DND-41 (cell line): Measurements from ENCODE around the gene AP1M1.

Experiments used
- EZH2 ChIP-seq: IDR thresholded peaks from 3 replicates; pipeline ENCODE4 v1.6.1; 2012; ENCODE audit warnings: borderline replicate concordance, low read depth, mild to moderate bottlenecking, moderate library complexity, low read length, inconsistent platforms; ENCODE audit not compliant: severe bottlenecking
- TF ChIP-seq, protein P1 (sequence below): IDR thresholded peaks from 2 replicates; pipeline ENCODE4 v1.5.1; 2012; ENCODE audit warnings: borderline replicate concordance, low read length, moderate library complexity, mild to moderate bottlenecking; ENCODE audit not compliant: poor library complexity, severe bottlenecking; ENCODE audit errors: extremely low read depth

DNA sequence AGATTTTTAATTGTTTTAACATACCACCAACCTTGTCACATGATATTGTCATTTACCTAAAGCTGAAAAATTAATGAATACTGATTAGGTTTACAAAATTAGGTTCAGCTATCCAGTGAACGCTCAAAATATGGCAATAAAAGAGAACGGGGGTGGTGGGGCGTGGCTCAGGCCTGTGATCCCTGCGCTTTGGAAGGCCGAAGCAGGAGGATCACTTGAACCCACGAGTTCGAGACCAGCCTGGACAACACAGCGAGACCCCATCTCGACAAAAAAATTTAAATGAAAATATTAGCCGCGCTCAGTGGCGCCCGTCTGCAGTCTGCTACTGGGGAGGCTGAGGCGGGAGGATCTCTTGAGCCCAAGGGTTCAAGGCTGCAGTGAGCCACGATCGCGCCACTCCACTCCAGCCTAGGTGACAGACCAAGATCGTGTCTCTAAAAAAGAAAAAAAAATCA lies 13.0 kb upstream of the AP1M1 start:
- TF ChIP-seq, protein P1, sequence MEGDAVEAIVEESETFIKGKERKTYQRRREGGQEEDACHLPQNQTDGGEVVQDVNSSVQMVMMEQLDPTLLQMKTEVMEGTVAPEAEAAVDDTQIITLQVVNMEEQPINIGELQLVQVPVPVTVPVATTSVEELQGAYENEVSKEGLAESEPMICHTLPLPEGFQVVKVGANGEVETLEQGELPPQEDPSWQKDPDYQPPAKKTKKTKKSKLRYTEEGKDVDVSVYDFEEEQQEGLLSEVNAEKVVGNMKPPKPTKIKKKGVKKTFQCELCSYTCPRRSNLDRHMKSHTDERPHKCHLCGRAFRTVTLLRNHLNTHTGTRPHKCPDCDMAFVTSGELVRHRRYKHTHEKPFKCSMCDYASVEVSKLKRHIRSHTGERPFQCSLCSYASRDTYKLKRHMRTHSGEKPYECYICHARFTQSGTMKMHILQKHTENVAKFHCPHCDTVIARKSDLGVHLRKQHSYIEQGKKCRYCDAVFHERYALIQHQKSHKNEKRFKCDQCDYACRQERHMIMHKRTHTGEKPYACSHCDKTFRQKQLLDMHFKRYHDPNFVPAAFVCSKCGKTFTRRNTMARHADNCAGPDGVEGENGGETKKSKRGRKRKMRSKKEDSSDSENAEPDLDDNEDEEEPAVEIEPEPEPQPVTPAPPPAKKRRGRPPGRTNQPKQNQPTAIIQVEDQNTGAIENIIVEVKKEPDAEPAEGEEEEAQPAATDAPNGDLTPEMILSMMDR, result no peak
- TF ChIP-seq EZH2, result no peak
